ENCODE results near the gene DCDC2B.

DCDC2B gene

GRCh38 chr1:32220746-32221580 is 12.1 kb downstream of the DCDC2B start:
- peak overlapping the region; percentile 99 for H3K4me3 ChIP-seq (ENCODE audit: low read length)
- no peak overlapping the region for H3K27ac ChIP-seq (ENCODE audit: low read depth, low read length)
- peak overlapping the region; percentile 76 for H3K4me2 ChIP-seq (ENCODE audit: low read length)
- peaks cover 31% of the 10 kb centered on the region for H3K4me1 ChIP-seq (ENCODE audit: control insufficient read depth, low read length)
- H3K36me3 ChIP-seq (ENCODE audit: control insufficient read depth, low read length) = peaks cover 38% of the 10 kb centered on the region
- H3K9me2 ChIP-seq (replicated peaks; ENCODE audit: control insufficient read depth, low read length) = no peaks in the 10 kb centered on the region
- H3K27me3 ChIP-seq (ENCODE audit: control insufficient read depth, low read length) = no peaks in the 10 kb centered on the region
- H3F3A ChIP-seq (ENCODE audit: control insufficient read depth, insufficient read depth) = 0 out of 2 replicates have a peak, but pooled peaks cover 2% of the 10 kb centered on the region
- H4K20me1 ChIP-seq (ENCODE audit: control insufficient read depth, insufficient read depth, low read depth, low read length) = no peaks in the 10 kb centered on the region
- no peaks in the 10 kb centered on the region for H3K9me3 ChIP-seq (ENCODE audit: control insufficient read depth, insufficient read depth, low read length)
- peaks cover 39% of the 10 kb centered on the region for H3K79me2 ChIP-seq (ENCODE audit: control insufficient read depth, low read length)
- TF ChIP-seq EZH2phosphoT487 (IDR thresholded peaks at IDR 0.05; ENCODE audit: borderline replicate concordance, low read length) (no peak), CTCF (IDR thresholded peaks at IDR 0.05; ENCODE audit: low read depth, low read length, poor library complexity, severe bottlenecking) (no peak)

DNA sequence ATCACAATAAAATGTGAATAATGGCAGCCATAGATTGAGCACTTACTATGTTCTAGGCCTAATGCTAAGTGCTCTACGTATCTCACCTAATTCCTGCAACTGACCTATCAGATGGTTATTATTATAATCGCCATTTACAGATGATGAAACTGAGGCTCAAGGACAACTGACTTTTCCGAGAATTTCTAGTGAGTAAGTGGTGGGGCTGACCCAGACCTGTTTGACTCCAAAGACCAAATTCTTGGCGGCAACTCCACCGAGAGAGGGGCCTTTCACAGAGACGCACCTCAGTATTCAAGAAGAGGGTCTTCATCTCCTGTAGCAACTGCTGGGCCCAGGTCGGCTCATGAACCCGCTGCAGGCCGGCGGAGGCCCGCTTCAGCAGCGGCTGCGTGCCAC is 12.7 kb downstream of the DCDC2B start:
- Histone ChIP-seq H3F3A (ENCODE audit: control insufficient read depth, insufficient read depth) (0 out of 2 replicates have a peak, but pooled peaks cover 2% of the 10 kb centered on the region), H3K27ac (ENCODE audit: low read depth, low read length) (0 out of 2 replicates have a peak overlapping the region, but pooled peaks have one; percentile 46), H3K79me2 (ENCODE audit: control insufficient read depth, low read length) (peaks cover 42% of the 10 kb centered on the region), H3K9me3 (ENCODE audit: control insufficient read depth, insufficient read depth, low read length) (no peaks in the 10 kb centered on the region), H3K4me1 (ENCODE audit: control insufficient read depth, low read length) (peaks cover 30% of the 10 kb centered on the region), H3K9me2 (replicated peaks; ENCODE audit: control insufficient read depth, low read length) (no peaks in the 10 kb centered on the region), H3K4me2 (ENCODE audit: low read length) (peak overlapping the region; percentile 76), H3K27me3 (ENCODE audit: control insufficient read depth, low read length) (no peaks in the 10 kb centered on the region), H3K4me3 (ENCODE audit: low read length) (peak overlapping the region; percentile 99), H3K36me3 (ENCODE audit: control insufficient read depth, low read length) (peaks cover 39% of the 10 kb centered on the region), H4K20me1 (ENCODE audit: control insufficient read depth, insufficient read depth, low read depth, low read length) (no peaks in the 10 kb centered on the region)
- TF ChIP-seq CTCF (IDR thresholded peaks at IDR 0.05; ENCODE audit: low read depth, low read length, poor library complexity, severe bottlenecking) = no peak
- TF ChIP-seq EZH2phosphoT487 (IDR thresholded peaks at IDR 0.05; ENCODE audit: borderline replicate concordance, low read length) = no peak

DNA sequence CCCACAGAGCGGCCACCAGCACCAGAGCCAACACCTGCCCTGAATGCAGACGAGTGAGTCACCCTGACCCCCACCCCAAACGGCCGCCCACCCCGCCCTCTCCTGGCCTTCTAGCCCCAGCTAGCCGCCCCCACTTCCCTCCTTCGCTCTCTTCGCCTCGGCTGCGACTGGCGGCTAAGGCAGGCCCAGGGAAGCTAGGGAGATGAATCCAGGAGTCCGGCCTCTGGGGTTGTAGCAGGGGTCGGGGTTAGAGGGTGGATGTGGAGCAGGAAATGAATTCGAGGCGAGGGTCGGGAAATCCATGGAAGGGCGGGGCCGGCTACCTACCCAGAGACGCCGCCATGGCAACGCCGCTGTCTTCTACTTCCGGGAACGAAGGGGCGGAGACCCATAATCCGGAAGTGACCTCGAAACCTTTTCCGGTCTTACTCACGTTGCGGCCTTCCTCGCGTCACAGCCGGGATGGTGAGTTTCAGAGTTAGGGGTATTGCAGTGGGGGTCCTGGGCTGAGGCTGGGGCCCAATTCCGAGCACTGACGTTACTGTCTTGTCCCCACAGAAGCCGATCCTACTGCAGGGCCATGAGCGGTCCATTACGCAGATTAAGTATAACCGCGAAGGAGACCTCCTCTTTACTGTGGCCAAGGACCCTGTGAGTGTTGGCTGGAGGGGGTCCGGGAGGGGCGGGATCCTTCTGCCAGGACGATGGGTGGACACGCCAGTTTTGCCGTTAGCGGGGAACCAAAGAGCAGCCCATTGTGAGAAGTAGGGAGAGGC is 13.3 kb downstream of the DCDC2B start, which contains the start of the genes EIF3I and TMEM234:
TSS of gene EIF3I (plus strand) at position 428 of the 776 bp plus-strand sequence. CDS start at position 463, 35 bp downstream.
TSS of gene TMEM234 (minus strand) at position 374 of the 776 bp plus-strand sequence. CDS start at position 343, 31 bp downstream.
- Histone ChIP-seq H4K20me1 (ENCODE audit: control insufficient read depth, insufficient read depth, low read depth, low read length) (no peaks in the 10 kb centered on the region), H3K4me1 (ENCODE audit: control insufficient read depth, low read length) (peaks cover 30% of the 10 kb centered on the region), H3K9me2 (replicated peaks; ENCODE audit: control insufficient read depth, low read length) (no peaks in the 10 kb centered on the region), H3K36me3 (ENCODE audit: control insufficient read depth, low read length) (peaks cover 38% of the 10 kb centered on the region), H3K79me2 (ENCODE audit: control insufficient read depth, low read length) (peaks cover 42% of the 10 kb centered on the region), H3K9me3 (ENCODE audit: control insufficient read depth, insufficient read depth, low read length) (no peaks in the 10 kb centered on the region), H3K27me3 (ENCODE audit: control insufficient read depth, low read length) (no peaks in the 10 kb centered on the region), H3K4me3 (ENCODE audit: low read length) (peak within 1 kb of the TSS; percentile 99), H3K27ac (ENCODE audit: low read depth, low read length) (peak within 1 kb of the TSS; percentile 46), H3K4me2 (ENCODE audit: low read length) (peak within 1 kb of the TSS; percentile 76), H3F3A (ENCODE audit: control insufficient read depth, insufficient read depth) (0 out of 2 replicates have a peak, but pooled peaks cover 2% of the 10 kb centered on the region)
- TF ChIP-seq CTCF (IDR thresholded peaks at IDR 0.05; ENCODE audit: low read depth, low read length, poor library complexity, severe bottlenecking) (no peak), EZH2phosphoT487 (IDR thresholded peaks at IDR 0.05; ENCODE audit: borderline replicate concordance, low read length) (no peak)
